Lower leg skin (tissue), 4 donors: ENCODE data around the gene IKBIP. TPM values are rescaled to one million over a fixed set of nuclear protein-coding genes. Genes with fewer than 3 reads are reported as not detected.

Experiments
- DNase-seq, 2 donors: peaks; one replicate each; pipeline ENCODE4 v3.0.0-alpha.2; 2019; ENCODE audit warnings: low spot score in 2 of 2
- H3K4me3 ChIP-seq: fragments of 200-600 bp; sonication (generic); 2 replicates; pipeline ENCODE4 v1.5.1; 2017; ENCODE audit warnings: mild to moderate bottlenecking, low read depth; ENCODE audit not compliant: poor library complexity, severe bottlenecking
- POLR2A ChIP-seq, 2 donors: fragments of 450-650 bp; IDR thresholded peaks; one replicate each; pipeline ENCODE4 v1.6.1; 2016 to 2017; ENCODE audit warnings: antibody characterized with exemption in 2 of 2, mild to moderate bottlenecking in 1 of 2, moderate library complexity in 1 of 2
- WGBS, 2 donors: methylation state at CpG; one replicate each; pipeline ENCODE4 v1.1.5; 2018; 5-methylcytosine and 5-hydroxymethylcytosine counted together
- intact Hi-C: fragments of 100-400 bp; cut with DNase I; formaldehyde crosslinking; loops from one replicate; pipeline ENCODE4 v1.15.0; 2023; ENCODE audit warnings: low total_unique reads
- total RNA-seq, 4 donors: library from RNA; depleted of rRNA; stranded (reverse); fragments of >200 nt; gene quantifications; one replicate each; pipeline ENCODE4 v1.1.0, GENCODE V29; 2016
- TF ChIP-seq, protein P1 (sequence below), 3 donors: fragments of 450-650 bp; IDR thresholded peaks; one replicate each; pipeline ENCODE4 v1.5.1; 2016; ENCODE audit warnings: antibody characterized with exemption in 3 of 3, mild to moderate bottlenecking in 3 of 3, moderate library complexity in 2 of 3

The IKBIP gene
- total RNA-seq, 4 donors from 2014 or later: 0.42 to 5.3 (median 3.2) TPM

- no peak for TF ChIP-seq POLR2A (IDR thresholded peaks at IDR 0.05)
- TF ChIP-seq, protein P1, sequence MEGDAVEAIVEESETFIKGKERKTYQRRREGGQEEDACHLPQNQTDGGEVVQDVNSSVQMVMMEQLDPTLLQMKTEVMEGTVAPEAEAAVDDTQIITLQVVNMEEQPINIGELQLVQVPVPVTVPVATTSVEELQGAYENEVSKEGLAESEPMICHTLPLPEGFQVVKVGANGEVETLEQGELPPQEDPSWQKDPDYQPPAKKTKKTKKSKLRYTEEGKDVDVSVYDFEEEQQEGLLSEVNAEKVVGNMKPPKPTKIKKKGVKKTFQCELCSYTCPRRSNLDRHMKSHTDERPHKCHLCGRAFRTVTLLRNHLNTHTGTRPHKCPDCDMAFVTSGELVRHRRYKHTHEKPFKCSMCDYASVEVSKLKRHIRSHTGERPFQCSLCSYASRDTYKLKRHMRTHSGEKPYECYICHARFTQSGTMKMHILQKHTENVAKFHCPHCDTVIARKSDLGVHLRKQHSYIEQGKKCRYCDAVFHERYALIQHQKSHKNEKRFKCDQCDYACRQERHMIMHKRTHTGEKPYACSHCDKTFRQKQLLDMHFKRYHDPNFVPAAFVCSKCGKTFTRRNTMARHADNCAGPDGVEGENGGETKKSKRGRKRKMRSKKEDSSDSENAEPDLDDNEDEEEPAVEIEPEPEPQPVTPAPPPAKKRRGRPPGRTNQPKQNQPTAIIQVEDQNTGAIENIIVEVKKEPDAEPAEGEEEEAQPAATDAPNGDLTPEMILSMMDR (IDR thresholded peaks at IDR 0.05): no peak
- no peak overlapping the region for H3K4me3 ChIP-seq
- intact Hi-C loops: no loop called here
- no peak for DNase-seq
- WGBS, 2 donors: 64 to 71% methylated on average over 4 of the region's 4 CpGs
Measured at GRCh38 chr12:98635657-98636323, 8.8 kb downstream of the IKBIP start.

DNA sequence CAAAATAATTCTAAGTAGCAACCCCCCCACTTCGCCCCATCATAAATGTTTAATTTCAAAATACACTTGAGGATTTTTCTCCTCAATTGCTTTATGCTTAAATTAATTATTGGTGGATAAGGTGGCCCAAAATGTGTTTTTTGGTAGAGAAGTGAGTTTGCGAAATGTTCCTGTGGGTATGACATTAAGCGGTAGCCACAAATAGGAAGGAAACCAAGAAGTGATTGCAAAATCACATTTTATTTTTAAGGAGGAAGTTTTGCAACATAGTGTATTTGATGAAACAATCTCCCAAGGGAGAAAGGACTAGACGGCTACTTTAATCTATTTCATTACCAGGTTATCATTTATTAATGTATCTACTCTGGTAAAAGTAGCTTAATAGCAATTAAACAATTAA, 25.6 kb downstream of the IKBIP start:
- TF ChIP-seq POLR2A (IDR thresholded peaks at IDR 0.05): no peak
- TF ChIP-seq, protein P1 (IDR thresholded peaks at IDR 0.05): no peak
- intact Hi-C loops: no loop called here
- no peak for DNase-seq
- 56 to 63% methylated on average over 4 of the region's 4 CpGs for WGBS, 2 donors
- no peak overlapping the region for H3K4me3 ChIP-seq

- 73 to 77% methylated on average over 5 of the region's 5 CpGs for WGBS, 2 donors
Measured at GRCh38 chr12:98612696-98613334, 31.8 kb downstream of the IKBIP start.

DNA sequence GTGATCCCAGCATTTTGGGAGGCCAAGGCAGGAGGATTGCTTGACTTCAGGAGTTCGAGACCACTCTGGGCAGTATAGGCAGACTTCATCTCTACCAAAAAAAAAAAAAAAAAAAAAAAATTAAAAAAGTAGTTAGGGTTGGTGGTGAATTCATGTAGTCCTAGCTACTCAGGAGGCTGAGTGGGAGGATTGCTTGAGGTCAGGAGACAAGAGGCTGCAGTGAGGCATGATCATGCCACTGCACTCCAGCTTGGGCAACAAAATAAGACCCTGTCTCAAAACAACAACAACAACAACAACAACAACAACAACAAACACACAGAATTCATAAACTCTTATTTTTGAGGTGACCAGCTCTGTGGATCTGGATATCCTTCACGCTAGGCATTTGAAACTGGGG, 34.0 kb downstream of the IKBIP start:
- no peak for DNase-seq
- WGBS, 2 donors: 87 to 98% methylated on average over 2 of the region's 2 CpGs
- no peak for TF ChIP-seq POLR2A (IDR thresholded peaks at IDR 0.05)
- TF ChIP-seq, protein P1 (IDR thresholded peaks at IDR 0.05): no peak
- no peak overlapping the region for H3K4me3 ChIP-seq
- intact Hi-C loops: no loop called here

More at GRCh38 chr12:98612696-98613334, 31.8 kb downstream of the IKBIP start:
- H3K4me3 ChIP-seq: no peak overlapping the region
- DNase-seq: no peak
- intact Hi-C loops: no loop called here
- TF ChIP-seq, protein P1 (IDR thresholded peaks at IDR 0.05): no peak
- TF ChIP-seq POLR2A (IDR thresholded peaks at IDR 0.05): no peak

GRCh38 chr12:98606359-98606988, 38.1 kb downstream of the IKBIP start:
- no peak for DNase-seq

More at GRCh38 chr12:98606359-98606988, 38.1 kb downstream of the IKBIP start:
- 66 to 73% methylated on average over 2 of the region's 2 CpGs for WGBS, 2 donors
- intact Hi-C loops: no loop called here
- no peak overlapping the region for H3K4me3 ChIP-seq
- TF ChIP-seq, protein P1 (IDR thresholded peaks at IDR 0.05): no peak
- TF ChIP-seq POLR2A (IDR thresholded peaks at IDR 0.05): no peak
